Germinal center (tissue), 1 donor: ENCODE results near the gene ETV7.

Experiments used
- DNase-seq: peaks from one replicate; pipeline ENCODE4 v3.0.0; 2012; ENCODE audit warnings: mixed read lengths, low spot score

ETV7 gene

GRCh38 chr6:36383606-36384005 lies 3.9 kb downstream of the ETV7 start:
- no peak for DNase-seq

- DNase-seq, result no peak
Measured at GRCh38 chr6:36382976-36383375, 4.5 kb downstream of the ETV7 start.

GRCh38 chr6:36381502-36382389 lies 5.7 kb downstream of the ETV7 start:
- peak; percentile 55 for DNase-seq

GRCh38 chr6:36380166-36380565 lies 7.3 kb downstream of the ETV7 start:
- DNase-seq, result no peak

GRCh38 chr6:36378936-36379335 lies 8.5 kb downstream of the ETV7 start:
- DNase-seq, result no peak

- no peak for DNase-seq
Measured at GRCh38 chr6:36378243-36378920, 9.1 kb downstream of the ETV7 start.

GRCh38 chr6:36377594-36377993 lies 9.9 kb downstream of the ETV7 start:
- no peak for DNase-seq

- no peak for DNase-seq
Measured at GRCh38 chr6:36376742-36377141, 10.7 kb downstream of the ETV7 start.

GRCh38 chr6:36376183-36376582 lies 11.3 kb downstream of the ETV7 start:
- DNase-seq, result no peak

GRCh38 chr6:36375644-36376155 lies 11.8 kb downstream of the ETV7 start:
- no peak for DNase-seq

- no peak for DNase-seq
Measured at GRCh38 chr6:36374972-36375371, 12.5 kb downstream of the ETV7 start.

- DNase-seq, result no peak
Measured at GRCh38 chr6:36374194-36374593, 13.3 kb downstream of the ETV7 start.

GRCh38 chr6:36373368-36374019 lies 14.0 kb downstream of the ETV7 start:
- no peak for DNase-seq

GRCh38 chr6:36372088-36372487 lies 15.4 kb downstream of the ETV7 start:
- no peak for DNase-seq

GRCh38 chr6:36371211-36371610 lies 16.3 kb downstream of the ETV7 start:
- DNase-seq, result no peak

GRCh38 chr6:36370638-36371037 lies 16.8 kb downstream of the ETV7 start:
- DNase-seq, result no peak

GRCh38 chr6:36368921-36369865 lies 18.3 kb downstream of the ETV7 start:
- no peak for DNase-seq

GRCh38 chr6:36368421-36368820 lies 19.0 kb downstream of the ETV7 start:
- no peak for DNase-seq

- no peak for DNase-seq
Measured at GRCh38 chr6:36367743-36368142, 19.7 kb downstream of the ETV7 start.

GRCh38 chr6:36364669-36365479 lies 22.6 kb downstream of the ETV7 start:
- DNase-seq, result peak; percentile 42
